H54 (cell line): Measurements from ENCODE around the gene GALNT12.
A peak's percentile ranks its signal among the peaks of the same experiment; 100 is the strongest.

Experiments used
- DNase-seq: peaks from one replicate; pipeline ENCODE4 v3.0.0; 2011; ENCODE audit warnings: low spot score, mixed read lengths; ENCODE audit not compliant: insufficient read length
- FAIRE-seq: peaks from 3 replicates; lab custom pipeline; 2011; peaks lifted over from hg19 to GRCh38; lab: Jason Lieb, UNC
- POLR2A ChIP-seq: IDR thresholded peaks from 2 replicates; pipeline ENCODE4 v1.6.1; 2011; ENCODE audit warnings: low read depth, mild to moderate bottlenecking, low read length

The GALNT12 gene

GRCh38 chr9:98873951-98874371 is 66.5 kb downstream of the GALNT12 start:
- FAIRE-seq (no peak), DNase-seq (peak; percentile 38)
- no peak for TF ChIP-seq POLR2A

GRCh38 chr9:98874721-98875255 is 67.3 kb downstream of the GALNT12 start:
- no peak for FAIRE-seq
- DNase-seq: no peak
- no peak for TF ChIP-seq POLR2A

- TF ChIP-seq POLR2A: no peak
- no peak for FAIRE-seq
- no peak for DNase-seq
Measured at GRCh38 chr9:98875536-98875935, 68.1 kb downstream of the GALNT12 start.

GRCh38 chr9:98877311-98877710 is 69.8 kb downstream of the GALNT12 start:
- FAIRE-seq: no peak

GRCh38 chr9:98879094-98879962 is 71.9 kb downstream of the GALNT12 start:
- no peak for TF ChIP-seq POLR2A
- FAIRE-seq (no peak), DNase-seq (no peak)

More at GRCh38 chr9:98877311-98877710, 69.8 kb downstream of the GALNT12 start:
- DNase-seq: no peak
- no peak for TF ChIP-seq POLR2A

GRCh38 chr9:98879963-98880310 is 72.5 kb downstream of the GALNT12 start:
- no peak for FAIRE-seq
- TF ChIP-seq POLR2A: no peak
- no peak for DNase-seq

GRCh38 chr9:98880311-98881015 is 73.0 kb downstream of the GALNT12 start:
- no peak for TF ChIP-seq POLR2A
- no peak for FAIRE-seq

GRCh38 chr9:98881356-98881755 is 73.9 kb downstream of the GALNT12 start:
- FAIRE-seq: no peak
- TF ChIP-seq POLR2A: no peak
- DNase-seq: no peak

More at GRCh38 chr9:98880311-98881015, 73.0 kb downstream of the GALNT12 start:
- DNase-seq: no peak

- TF ChIP-seq POLR2A: no peak
- FAIRE-seq (no peak), DNase-seq (no peak)
Measured at GRCh38 chr9:98881836-98882568, 74.5 kb downstream of the GALNT12 start.

- DNase-seq (no peak), FAIRE-seq (no peak)
- no peak for TF ChIP-seq POLR2A
Measured at GRCh38 chr9:98882569-98882923, 75.1 kb downstream of the GALNT12 start.

- FAIRE-seq: no peak
- no peak for TF ChIP-seq POLR2A
Measured at GRCh38 chr9:98883276-98883675, 75.8 kb downstream of the GALNT12 start.

GRCh38 chr9:98884849-98885248 is 77.4 kb downstream of the GALNT12 start:
- DNase-seq (no peak), FAIRE-seq (no peak)
- no peak for TF ChIP-seq POLR2A

More at GRCh38 chr9:98883276-98883675, 75.8 kb downstream of the GALNT12 start:
- no peak for DNase-seq

GRCh38 chr9:98885575-98886295 is 78.3 kb downstream of the GALNT12 start:
- FAIRE-seq (no peak), DNase-seq (no peak)
- TF ChIP-seq POLR2A: no peak

- no peak for TF ChIP-seq POLR2A
- no peak for FAIRE-seq
- DNase-seq: no peak
Measured at GRCh38 chr9:98886691-98887229, 79.3 kb downstream of the GALNT12 start.
